ENCODE measurements around the gene SHB.

Gene SHB

GRCh38 chr9:38024036-38024681 lies 44.9 kb downstream of the SHB start:
- no peak for DNase-seq (ENCODE audit: low read depth)

GRCh38 chr9:38023661-38024035 lies 45.4 kb downstream of the SHB start:
- no peak for DNase-seq (ENCODE audit: low read depth)

- DNase-seq (ENCODE audit: low read depth): no peak
Observed at GRCh38 chr9:38022995-38023394, 46.0 kb downstream of the SHB start.

GRCh38 chr9:38022203-38022895 lies 46.7 kb downstream of the SHB start:
- DNase-seq (ENCODE audit: low read depth): no peak

- DNase-seq (ENCODE audit: low read depth): no peak
Observed at GRCh38 chr9:38020151-38021076, 48.6 kb downstream of the SHB start.

GRCh38 chr9:38019731-38020130 lies 49.3 kb downstream of the SHB start:
- no peak for DNase-seq (ENCODE audit: low read depth)

- no peak for DNase-seq (ENCODE audit: low read depth)
Observed at GRCh38 chr9:38018958-38019602, 49.9 kb downstream of the SHB start.

- no peak for DNase-seq (ENCODE audit: low read depth)
Observed at GRCh38 chr9:38018241-38018957, 50.6 kb downstream of the SHB start.

- DNase-seq (ENCODE audit: low read depth): no peak
Observed at GRCh38 chr9:38017885-38018186, 51.2 kb downstream of the SHB start.

- peak; percentile 55 for DNase-seq (ENCODE audit: low read depth)
Observed at GRCh38 chr9:38017149-38017884, 51.7 kb downstream of the SHB start.

- peak; percentile 66 for DNase-seq (ENCODE audit: low read depth)
Observed at GRCh38 chr9:38016375-38017135, 52.5 kb downstream of the SHB start.

- DNase-seq (ENCODE audit: low read depth): no peak
Observed at GRCh38 chr9:38015906-38016305, 53.1 kb downstream of the SHB start.

- no peak for DNase-seq (ENCODE audit: low read depth)
Observed at GRCh38 chr9:38015266-38015665, 53.8 kb downstream of the SHB start.

GRCh38 chr9:38012767-38013450 lies 56.1 kb downstream of the SHB start:
- DNase-seq (ENCODE audit: low read depth): no peak

- DNase-seq (ENCODE audit: low read depth): no peak
Observed at GRCh38 chr9:38011991-38012390, 57.0 kb downstream of the SHB start.

GRCh38 chr9:38010918-38011704 lies 57.9 kb downstream of the SHB start:
- DNase-seq (ENCODE audit: low read depth): no peak

- no peak for DNase-seq (ENCODE audit: low read depth)
Observed at GRCh38 chr9:38009990-38010389, 59.0 kb downstream of the SHB start.

- DNase-seq (ENCODE audit: low read depth): no peak
Observed at GRCh38 chr9:38009035-38009501, 60.0 kb downstream of the SHB start.
